H1 (cell line): ENCODE data around the gene THSD1. TPM values are rescaled to one million over a fixed set of nuclear protein-coding genes. Genes with fewer than 3 reads are reported as not detected.

Experiments used
- CTCF ChIA-PET: fragments of 300-600 bp; sonication (Branson Sonifier 250); formaldehyde crosslinking; loops from one replicate; lab custom pipeline; 2021; ENCODE audit not compliant: partially characterized antibody; lab: Charles Lee
- POLR2A ChIA-PET: fragments of 300-600 bp; sonication (Branson Sonifier 250); formaldehyde crosslinking; loops from one replicate; lab custom pipeline; 2021; ENCODE audit warnings: inconsistent platforms; ENCODE audit not compliant: partially characterized antibody; lab: Charles Lee
- DNase-seq, 2 experiments: peaks; one replicate each; pipeline versions ENCODE4 v3.0.0 to v3.0.0-alpha.2; 2010 to 2022; ENCODE audit warnings: low spot score in 2 of 2, low read depth in 1 of 2, mixed read lengths in 1 of 2
- FAIRE-seq: peaks from 2 replicates; lab custom pipeline; 2011; peaks lifted over from hg19 to GRCh38; lab: Jason Lieb, UNC
- H2AFZ ChIP-seq: 2 replicates; pipeline ENCODE4 v1.8.1; 2012; ENCODE audit warnings: low read length, inconsistent platforms
- H2AK5ac ChIP-seq: 2 replicates; pipeline ENCODE4 v1.6.1; 2013; ENCODE audit warnings: low read depth, low read length
- H2BK120ac ChIP-seq: replicated peaks from 2 replicates; pipeline ENCODE3; 2013; ENCODE audit warnings: low read depth, low read length, inconsistent platforms
- H2BK12ac ChIP-seq: 2 replicates; pipeline ENCODE4 v1.6.1; 2013; ENCODE audit warnings: low read depth, low read length
- H2BK15ac ChIP-seq: 2 replicates; pipeline ENCODE4 v1.6.1; 2013; ENCODE audit warnings: low read length
- H2BK20ac ChIP-seq: 2 replicates; pipeline ENCODE4 v1.6.1; 2013; ENCODE audit warnings: low read length
- H2BK5ac ChIP-seq: 2 replicates; pipeline ENCODE4 v1.6.1; 2013; ENCODE audit warnings: low read depth, low read length
- H3K14ac ChIP-seq: 2 replicates; pipeline ENCODE4 v1.6.1; 2013; ENCODE audit warnings: inconsistent platforms; ENCODE audit not compliant: insufficient read length
- H3K18ac ChIP-seq: 2 replicates; pipeline ENCODE4 v1.6.1; 2013; ENCODE audit warnings: low read length; ENCODE audit errors: extremely low read depth
- H3K23ac ChIP-seq: 2 replicates; pipeline ENCODE4 v1.6.1; 2013; ENCODE audit warnings: inconsistent platforms; ENCODE audit not compliant: insufficient read length
- H3K23me2 ChIP-seq: 2 replicates; pipeline ENCODE4 v1.6.1; 2013; ENCODE audit warnings: low read depth, low read length
- H3K27ac ChIP-seq: 2 replicates; pipeline ENCODE4 v1.6.1; 2011; ENCODE audit warnings: low read depth, low read length, inconsistent platforms
- H3K27me3 ChIP-seq, 4 experiments: replicated peaks in 1 of 4; 1 replicate in 1 of 4; 2 replicates in 3 of 4; pipeline versions ENCODE4 v1.6.1 to v1.8.1; 2011 to 2013; ENCODE audit warnings: low read length in 3 of 4, mild to moderate bottlenecking in 3 of 4, inconsistent platforms in 2 of 4, mixed read lengths in 2 of 4, moderate library complexity in 1 of 4; ENCODE audit not compliant: control insufficient read depth in 3 of 4, insufficient read depth in 3 of 4; ENCODE audit errors: extremely low read depth in 1 of 4
- H3K36me3 ChIP-seq, 4 experiments: 2 replicates each; pipeline versions ENCODE4 v1.6.1 to v1.8.1; 2011 to 2013; ENCODE audit warnings: mild to moderate bottlenecking in 4 of 4, low read length in 3 of 4, moderate library complexity in 2 of 4, control low read depth in 1 of 4, inconsistent platforms in 1 of 4; ENCODE audit not compliant: insufficient read depth in 4 of 4, control insufficient read depth in 2 of 4
- H3K4ac ChIP-seq: replicated peaks from 2 replicates; pipeline ENCODE3; 2013; ENCODE audit warnings: low read length, low read depth, mixed read lengths, inconsistent platforms; ENCODE audit not compliant: insufficient read length
- H3K4me1 ChIP-seq, 4 experiments: replicated peaks in 1 of 4; 1 replicate in 1 of 4; 2 replicates in 3 of 4; pipeline versions ENCODE4 v1.6.1 to v1.8.1; 2011 to 2013; ENCODE audit warnings: low read length in 3 of 4, inconsistent platforms in 2 of 4, mixed read lengths in 1 of 4; ENCODE audit not compliant: insufficient read depth in 4 of 4, control insufficient read depth in 3 of 4
- H3K4me2 ChIP-seq, 2 experiments: 2 replicates each; pipeline versions ENCODE4 v1.6.1 to v1.8.1; 2011 to 2013; ENCODE audit warnings: low read depth in 2 of 2, low read length in 2 of 2, control low read depth in 1 of 2, inconsistent platforms in 1 of 2, mild to moderate bottlenecking in 1 of 2; ENCODE audit not compliant: insufficient read depth in 1 of 2
- H3K4me3 ChIP-seq, 4 experiments: fragments of 200-600, 300-600 bp in 1 of 4; sonication (generic), shearing (Covaris generic), sonication (Bioruptor Twin) in 1 of 4; 2 replicates each; pipeline versions ENCODE4 v1.5.1 to v1.8.1; 2011 to 2016; ENCODE audit warnings: low read length in 4 of 4, low read depth in 3 of 4, control low read depth in 2 of 4, inconsistent platforms in 2 of 4, mild to moderate bottlenecking in 2 of 4, mixed read lengths in 1 of 4, moderate library complexity in 1 of 4; ENCODE audit not compliant: insufficient read depth in 2 of 4; ENCODE audit errors: extremely low read depth in 1 of 4
- H3K56ac ChIP-seq: replicated peaks from 2 replicates; pipeline ENCODE3; 2013; ENCODE audit warnings: low read depth, mild to moderate bottlenecking, mixed read lengths, low read length, inconsistent platforms; ENCODE audit not compliant: insufficient read length
- H3K79me1 ChIP-seq: 2 replicates; pipeline ENCODE4 v1.6.1; 2013; ENCODE audit warnings: low read depth, low read length, control low read depth
- H3K79me2 ChIP-seq, 2 experiments: 2 replicates each; pipeline versions ENCODE4 v1.6.1 to v1.8.1; 2012 to 2013; ENCODE audit warnings: low read length in 2 of 2, mild to moderate bottlenecking in 2 of 2, inconsistent platforms in 1 of 2; ENCODE audit not compliant: insufficient read depth in 2 of 2, control insufficient read depth in 1 of 2
- H3K9ac ChIP-seq, 4 experiments: replicated peaks in 1 of 4; 1 replicate in 1 of 4; 2 replicates in 3 of 4; pipeline versions ENCODE4 v1.6.1 to v1.8.1; 2011 to 2013; ENCODE audit warnings: low read depth in 3 of 4, low read length in 3 of 4, control low read depth in 2 of 4, mild to moderate bottlenecking in 2 of 4, moderate library complexity in 2 of 4, inconsistent platforms in 1 of 4; ENCODE audit errors: extremely low read depth in 1 of 4
- H3K9me3 ChIP-seq, 2 experiments: 2 replicates each; pipeline versions ENCODE4 v1.6.1 to v1.8.1; 2012 to 2013; ENCODE audit warnings: mild to moderate bottlenecking in 2 of 2, moderate library complexity in 2 of 2, control low read depth in 1 of 2, inconsistent platforms in 1 of 2, low read depth in 1 of 2, low read length in 1 of 2, mixed read lengths in 1 of 2; ENCODE audit not compliant: insufficient read depth in 2 of 2
- H4K20me1 ChIP-seq, 2 experiments: replicated peaks in 1 of 2; 2 replicates each; pipeline versions ENCODE3 to v1.8.1; 2011 to 2013; ENCODE audit warnings: inconsistent platforms in 2 of 2, low read length in 2 of 2, mild to moderate bottlenecking in 1 of 2; ENCODE audit not compliant: insufficient read depth in 2 of 2, control insufficient read depth in 1 of 2
- H4K5ac ChIP-seq: 2 replicates; pipeline ENCODE4 v1.6.1; 2013; ENCODE audit warnings: low read length, low read depth, mixed read lengths, inconsistent platforms; ENCODE audit not compliant: insufficient read length
- H4K8ac ChIP-seq: 2 replicates; pipeline ENCODE4 v1.8.0; 2013; ENCODE audit warnings: mild to moderate bottlenecking, moderate library complexity, low read length, inconsistent platforms; ENCODE audit not compliant: insufficient read depth; ENCODE audit errors: extremely low read depth
- H4K91ac ChIP-seq: replicated peaks from 2 replicates; pipeline ENCODE3; 2013; ENCODE audit warnings: low read length, mixed read lengths, inconsistent platforms; ENCODE audit not compliant: insufficient read length
- ATF2 ChIP-seq: IDR thresholded peaks from 2 replicates; pipeline ENCODE4 v1.6.1; 2012; ENCODE audit warnings: low read length, inconsistent platforms
- CHD1 ChIP-seq: IDR thresholded peaks from 2 replicates; pipeline ENCODE4 v1.6.1; 2012; ENCODE audit warnings: low read depth, low read length, improper control_type of control experiment
- CREB1 ChIP-seq: IDR thresholded peaks from 2 replicates; pipeline ENCODE4 v1.6.1; 2012; ENCODE audit warnings: inconsistent platforms
- GTF2F1 ChIP-seq: IDR thresholded peaks from 2 replicates; pipeline ENCODE4 v1.6.1; 2012; ENCODE audit warnings: low read depth, low read length, improper control_type of control experiment, borderline replicate concordance
- KDM4A ChIP-seq: IDR thresholded peaks from one replicate; pipeline ENCODE4 v1.7.1; 2012; ENCODE audit warnings: low read depth, mild to moderate bottlenecking, moderate library complexity, low read length, inconsistent platforms; ENCODE audit not compliant: severe bottlenecking
- POLR2A ChIP-seq, 2 experiments: IDR thresholded peaks; 1 replicate in 1 of 2; 2 replicates in 1 of 2; pipeline ENCODE4 v1.6.1; 2011; ENCODE audit warnings: low read depth in 2 of 2, low read length in 2 of 2, mild to moderate bottlenecking in 2 of 2; ENCODE audit errors: control extremely low read depth in 1 of 2
- SIN3A ChIP-seq, 2 experiments: IDR thresholded peaks in 1 of 2; conservative IDR thresholded peaks in 1 of 2; 2 replicates each; pipeline ENCODE4 v1.6.1; 2011 to 2012; ENCODE audit warnings: low read length in 2 of 2, improper control_type of control experiment in 1 of 2, low read depth in 1 of 2, mild to moderate bottlenecking in 1 of 2
- WGBS, 2 experiments: shearing (Covaris generic) in 1 of 2; methylation state at CpG; one replicate each; pipeline versions ENCODE4 v1.1.6 to v1.1.7; 2013 to 2015; ENCODE audit warnings: low lambda C conversion rate in 2 of 2, mixed read lengths in 2 of 2, inconsistent platforms in 1 of 2, low coverage in 1 of 2, missing lambda C conversion rate in 1 of 2; ENCODE audit not compliant: insufficient replicate concordance in 2 of 2, insufficient coverage in 1 of 2, insufficient read length in 1 of 2; ENCODE audit errors: extremely low coverage in 1 of 2, missing lambda C conversion rate in 1 of 2; 5-methylcytosine and 5-hydroxymethylcytosine counted together
- polyA plus RNA-seq, 7 experiments: library from polyadenylated mRNA; depleted of rRNA in 3 of 7; stranded (reverse) in 5 of 7; unstranded in 2 of 7; fragments of >200 nt in 5 of 7; fragments of 200-250 nt in 2 of 7; gene quantifications; 1 replicate in 5 of 7; 2 replicates in 1 of 7; 4 replicates in 1 of 7; pipeline versions ENCODE4 v1.2.1 to v1.2.3, GENCODE V29; 2011 to 2013; ENCODE audit warnings: missing spikeins in 2 of 7, mixed read lengths in 2 of 7
- total RNA-seq: library from RNA; stranded (reverse); fragmentation: NEBNext Ultra II Directional; extraction: Animal tissue kit (Norgen Biotek cat#: 25700); gene quantifications from 2 replicates; pipeline ENCODE4 v1.2.1, GENCODE V29; 2021
- TF ChIP-seq, protein P1 (sequence below): IDR thresholded peaks from 2 replicates; pipeline ENCODE4 v1.6.1; 2012; ENCODE audit warnings: inconsistent platforms

Gene THSD1
- total and polyA plus RNA-seq, 2 of the 8 experiments (the other 6 are each of a cell fraction or from before 2014, with no cell fraction given): 0.17 to 0.35 TPM

DNA sequence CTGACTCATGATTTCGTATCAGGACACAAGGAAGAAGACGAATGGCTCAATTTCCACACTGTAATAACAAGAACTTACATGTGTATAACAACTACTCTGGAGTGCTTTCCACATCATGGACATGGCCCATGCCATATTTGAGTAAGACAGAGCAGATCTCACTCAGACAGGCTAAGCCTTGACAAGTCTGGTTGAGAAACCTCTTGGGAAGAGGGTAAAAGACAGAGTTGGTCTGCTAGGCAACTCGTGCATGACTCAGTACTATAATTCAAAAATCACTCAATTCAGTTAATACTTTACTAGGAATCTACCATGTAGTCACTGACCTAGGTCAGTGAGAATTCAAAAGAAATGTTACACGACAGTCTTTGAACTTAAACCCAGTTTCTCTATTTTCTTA, 5.7 kb upstream of the THSD1 start:
- no peak overlapping the region for H4K8ac ChIP-seq
- FAIRE-seq: no peak

More for the DNA sequence above, 5.7 kb upstream of the THSD1 start:
- no peak overlapping the region for H3K14ac ChIP-seq
- 87% methylated on average over 4 of the region's 4 CpGs; no CpG with 5 or more reads in 1 of the 2 experiments for WGBS, 2 experiments
- no peak overlapping the region for H2BK12ac ChIP-seq
- ChIA-PET POLR2A (interaction anchor here (0.7 kb wide), 1 partner anchor 897 kb away, joined by 4 read pairs; no protein-coding TSS in a partner anchor), CTCF (interaction anchor here (0.5 to 1.1 kb wide), 2 partner anchors 34 to 39 kb away, joined by 3 to 4 read pairs; no protein-coding TSS in a partner anchor)
- no peak overlapping the region for H4K5ac ChIP-seq
- no peaks in the 10 kb centered on the region for H3K9me3 ChIP-seq
- H4K20me1 ChIP-seq: no peaks in the 10 kb centered on the region
- DNase-seq: no peak
- H4K91ac ChIP-seq: no peak overlapping the region
- no peak overlapping the region for H2BK15ac ChIP-seq
- no peaks in the 10 kb centered on the region for H3K4me1 ChIP-seq
- H3K27me3 ChIP-seq: peaks cover 0 to 4% (median 0%) of the 10 kb centered on the region in 4 experiments; a peak in 1 of 7 replicates
- no peak overlapping the region for H2BK20ac ChIP-seq
- no peak overlapping the region for H2AK5ac ChIP-seq
- H3K79me1 ChIP-seq: no peaks in the 10 kb centered on the region
- no peak overlapping the region for H3K18ac ChIP-seq
- H2AFZ ChIP-seq: no peak overlapping the region
- no peak overlapping the region for H3K4me3 ChIP-seq
- TF ChIP-seq SIN3A (conservative IDR thresholded peaks at IDR 0.05 in 1 of 2, IDR thresholded peaks at IDR 0.05 in 1 of 2; ENCODE audit: low read depth in 1 of 2, low read length in 2 of 2) (no peak), CREB1 (no peak), POLR2A (IDR thresholded peaks at IDR 0.05; ENCODE audit: control extremely low read depth in 1 of 2, low read depth in 2 of 2, low read length in 2 of 2) (no peak), ATF2 (no peak), CHD1 (no peak), GTF2F1 (no peak), KDM4A (no peak)
- TF ChIP-seq, protein P1, sequence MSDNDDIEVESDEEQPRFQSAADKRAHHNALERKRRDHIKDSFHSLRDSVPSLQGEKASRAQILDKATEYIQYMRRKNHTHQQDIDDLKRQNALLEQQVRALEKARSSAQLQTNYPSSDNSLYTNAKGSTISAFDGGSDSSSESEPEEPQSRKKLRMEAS: no peak
- no peak overlapping the region for H2BK120ac ChIP-seq
- H2BK5ac ChIP-seq: no peak overlapping the region
- no peak overlapping the region for H3K56ac ChIP-seq
- no peak overlapping the region for H3K9ac ChIP-seq
- H3K36me3 ChIP-seq: peaks cover 0 to 9% (median 2%) of the 10 kb centered on the region in 4 experiments; a peak in 4 of 8 replicates
- no peak overlapping the region for H3K4ac ChIP-seq
- H3K23ac ChIP-seq: no peak overlapping the region
- no peak overlapping the region for H3K4me2 ChIP-seq
- H3K79me2 ChIP-seq: no peaks in the 10 kb centered on the region
- no peak overlapping the region for H3K27ac ChIP-seq
- no peaks in the 10 kb centered on the region; the same call in 1 of the 2 replicates for H3K23me2 ChIP-seq
